Lung (tissue), 12 donors: Measurements from ENCODE around the gene MITF. TPM values are rescaled to one million over a fixed set of nuclear protein-coding genes. Genes with fewer than 3 reads are reported as not detected.

ENCODE experiments used
- ATAC-seq: fragments of 200-7000 bp; cut with Tn5 transposase; one replicate; pipeline ENCODE4 v1.9.1; 2020; ENCODE audit warnings: moderate number of reproducible peaks; ENCODE audit not compliant: insufficient read depth, low FRiP score
- DNase-seq, 3 donors: peaks; one replicate each; pipeline ENCODE4 v3.0.0-alpha.2; 2013 to 2017
- H3K27ac ChIP-seq, 2 donors: one replicate each; pipeline ENCODE4 v1.5.1; 2013; ENCODE audit warnings: mild to moderate bottlenecking in 2 of 2, moderate library complexity in 2 of 2, control low read depth in 1 of 2, inconsistent platforms in 1 of 2, low read depth in 1 of 2, low read length in 1 of 2
- H3K27me3 ChIP-seq, 3 donors: one replicate each; pipeline ENCODE4 v1.5.1; 2013; ENCODE audit warnings: low read length in 2 of 3; ENCODE audit not compliant: control insufficient read depth in 3 of 3, insufficient read depth in 3 of 3
- H3K36me3 ChIP-seq, 4 donors: one replicate each; pipeline ENCODE4 v1.5.1; 2013; ENCODE audit warnings: low read length in 4 of 4, mild to moderate bottlenecking in 1 of 4, moderate library complexity in 1 of 4; ENCODE audit not compliant: control insufficient read depth in 4 of 4, insufficient read depth in 4 of 4
- H3K4me1 ChIP-seq, 5 donors: one replicate each; pipeline ENCODE4 v1.5.1; 2013; ENCODE audit warnings: low read length in 5 of 5, mild to moderate bottlenecking in 2 of 5, moderate library complexity in 1 of 5; ENCODE audit not compliant: control insufficient read depth in 5 of 5, insufficient read depth in 5 of 5
- H3K4me3 ChIP-seq: one replicate; pipeline ENCODE4 v1.5.1; 2013; ENCODE audit warnings: mild to moderate bottlenecking, control low read depth, moderate library complexity
- H3K9ac ChIP-seq, 2 donors: one replicate each; pipeline ENCODE4 v1.5.1; 2013; ENCODE audit warnings: low read length in 2 of 2, control low read depth in 1 of 2; ENCODE audit not compliant: insufficient read depth in 1 of 2
- H3K9me3 ChIP-seq, 4 donors: one replicate each; pipeline ENCODE4 v1.5.1; 2013; ENCODE audit warnings: low read length in 3 of 4, mild to moderate bottlenecking in 1 of 4, moderate library complexity in 1 of 4; ENCODE audit not compliant: control insufficient read depth in 4 of 4, insufficient read depth in 3 of 4
- CTCF ChIP-seq: IDR thresholded peaks from 2 replicates; pipeline ENCODE4 v1.5.1; 2012; ENCODE audit warnings: mild to moderate bottlenecking; ENCODE audit errors: control extremely low read depth, extremely low read depth
- WGBS, 2 donors: extraction: QIAGEN DNeasy Blood & Tissue Kit; methylation state at CpG; one replicate each; pipeline ENCODE4 v1.1.7; 2013; 5-methylcytosine and 5-hydroxymethylcytosine counted together
- polyA plus RNA-seq, 2 donors: library from polyadenylated mRNA; stranded (reverse); fragments of 200-250 nt; gene quantifications; one replicate each; pipeline ENCODE4 v1.2.1, GENCODE V29; 2013
- total RNA-seq, 2 donors: library from RNA; depleted of rRNA in 1 of 2; stranded (reverse); fragments of >200 nt in 1 of 2; gene quantifications; one replicate each; pipeline ENCODE4 v1.2.1, GENCODE V29; 2014 to 2021
- donor health status: control.
- donor health status: control.
- donor health status: Bipolar disorder and iron deficiency.
- donor health status: healthy.
- donor health status: DM: yes; HTN: yes; CAD: no.

Gene MITF
- total and polyA plus RNA-seq, 4 donors = 5.0 to 28.0 (median 12.0) TPM

GRCh38 chr3:69817988-69818387 lies 78.7 kb downstream of the MITF start:
- no peaks in the 10 kb centered on the region for H3K36me3 ChIP-seq
- H3K9me3 ChIP-seq = no peaks in the 10 kb centered on the region
- no peak for TF ChIP-seq CTCF
- ATAC-seq (no peak), DNase-seq (no peak)
- H3K4me3 ChIP-seq = no peak overlapping the region
- H3K27me3 ChIP-seq = no peaks in the 10 kb centered on the region
- H3K4me1 ChIP-seq = peaks cover 0 to 32% (median 0%) of the 10 kb centered on the region in 5 donors
- no peak overlapping the region for H3K9ac ChIP-seq
- 94 to 96% methylated on average over 2 of the region's 2 CpGs for WGBS, 2 donors
- no peak overlapping the region for H3K27ac ChIP-seq

DNA sequence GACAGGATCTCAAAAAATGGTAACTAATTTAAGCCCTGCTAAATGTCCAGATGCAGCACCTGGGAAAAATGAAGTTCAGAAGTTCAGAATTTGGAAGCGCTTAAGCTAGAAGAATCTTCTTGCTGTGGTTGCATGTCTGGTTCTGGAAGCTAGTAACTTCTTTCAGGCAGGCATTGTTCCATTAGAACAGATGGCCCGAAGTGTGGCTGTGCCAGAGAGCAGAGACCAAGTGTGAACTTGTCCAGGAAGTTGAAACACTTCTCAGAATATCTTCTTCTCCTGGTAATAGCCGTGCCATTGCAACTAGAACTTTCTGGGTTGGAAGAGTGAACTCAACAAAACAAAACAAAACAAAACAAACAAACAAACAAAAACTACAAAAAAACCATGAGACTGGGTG lies 80.0 kb downstream of the MITF start:
- peak in 2 of 3 donors; percentile 31 to 38 for DNase-seq
- TF ChIP-seq CTCF = no peak

GRCh38 chr3:69821133-69821532 lies 81.9 kb downstream of the MITF start:
- H3K9me3 ChIP-seq = no peaks in the 10 kb centered on the region
- H3K9ac ChIP-seq = no peak overlapping the region
- H3K4me1 ChIP-seq = peaks cover 0 to 26% (median 0%) of the 10 kb centered on the region in 5 donors
- H3K27me3 ChIP-seq = no peaks in the 10 kb centered on the region
- no peak overlapping the region for H3K27ac ChIP-seq
- H3K4me3 ChIP-seq = no peak overlapping the region
- DNase-seq (no peak), ATAC-seq (no peak)
- TF ChIP-seq CTCF = no peak
- whole genome bisulfite sequencing, 2 donors = 93 to 95% methylated on average over 4 of the region's 4 CpGs
- no peaks in the 10 kb centered on the region for H3K36me3 ChIP-seq

More for the DNA sequence above, 80.0 kb downstream of the MITF start:
- no peaks in the 10 kb centered on the region for H3K36me3 ChIP-seq
- no peaks in the 10 kb centered on the region for H3K27me3 ChIP-seq
- H3K9me3 ChIP-seq = no peaks in the 10 kb centered on the region
- H3K4me1 ChIP-seq = peaks cover 0 to 31% (median 0%) of the 10 kb centered on the region in 5 donors
- ATAC-seq = no peak
- WGBS, 2 donors = 20 to 84% methylated on average over 3 of the region's 3 CpGs
- no peak overlapping the region for H3K4me3 ChIP-seq
- H3K9ac ChIP-seq = no peak overlapping the region
- H3K27ac ChIP-seq = peak overlapping the region in 1 of 2 donors; percentile 10

DNA sequence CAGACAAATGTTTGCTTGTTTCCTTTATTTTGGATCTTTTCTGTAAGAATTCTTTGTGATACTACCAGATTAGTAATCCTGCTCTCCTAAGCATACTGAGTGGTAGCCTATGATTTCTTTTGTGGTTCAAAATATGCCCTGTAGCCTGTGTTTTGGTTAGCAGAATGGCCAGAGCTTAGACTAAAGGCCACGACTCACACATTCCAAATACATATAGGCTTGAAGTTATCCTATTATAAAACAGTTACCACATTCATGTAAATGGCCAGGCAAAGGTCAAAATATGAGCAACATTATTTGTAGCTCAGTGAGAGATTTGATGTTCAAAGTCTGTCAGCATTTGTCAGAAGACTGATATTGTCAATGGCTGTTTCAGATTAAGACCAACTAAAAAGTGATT lies 84.5 kb downstream of the MITF start:
- no peak overlapping the region for H3K9ac ChIP-seq
- TF ChIP-seq CTCF = no peak
- H3K36me3 ChIP-seq = no peaks in the 10 kb centered on the region
- ATAC-seq (no peak), DNase-seq (no peak)
- 89 to 93% methylated on average over 1 of the region's 1 CpG for WGBS, 2 donors
- no peaks in the 10 kb centered on the region for H3K27me3 ChIP-seq
- peaks cover 0 to 2% (median 0%) of the 10 kb centered on the region in 4 donors for H3K9me3 ChIP-seq
- no peak overlapping the region for H3K27ac ChIP-seq
- peaks cover 0 to 14% (median 0%) of the 10 kb centered on the region in 5 donors for H3K4me1 ChIP-seq
- no peak overlapping the region for H3K4me3 ChIP-seq
